ENCODE data around the gene NHSL1.

GRCh38 chr6:138500867-138501446 is 1.7 kb upstream of the NHSL1 start:
- TF ChIP-seq CTCF (IDR thresholded peaks at IDR 0.05; ENCODE audit: low read length) (no peak), EZH2 (IDR thresholded peaks at IDR 0.05; ENCODE audit: borderline replicate concordance, low read length) (no peak)
